GM23338 (cell line): ENCODE results near the gene ST8SIA1. TPM values are rescaled to one million over a fixed set of nuclear protein-coding genes. Genes with fewer than 3 reads are reported as not detected.
A peak's percentile ranks its signal among the peaks of the same experiment; 100 is the strongest.

Experiments
- ATAC-seq: fragments of 200-7000 bp; cut with Tn5 transposase; 3 replicates; pipeline ENCODE4 v1.9.1; 2020
- DNase-seq: peaks from one replicate; pipeline ENCODE4 v3.0.0-alpha.2; 2015; ENCODE audit warnings: low spot score
- H2AFZ ChIP-seq: fragments of 200-600 bp; sonication (generic); 2 replicates; pipeline ENCODE4 v1.8.0; 2016; ENCODE audit warnings: antibody characterized with exemption, mild to moderate bottlenecking, moderate library complexity
- H3F3A ChIP-seq: fragments of 200-600 bp; sonication (generic); replicated peaks from 2 replicates; pipeline ENCODE4 v1.8.0; 2017; ENCODE audit warnings: antibody characterized with exemption, mixed run types, low read depth
- H3K27ac ChIP-seq: fragments of 200-600 bp; sonication (generic); 2 replicates; pipeline ENCODE4 v1.6.1; 2016; ENCODE audit warnings: low read depth
- H3K27me3 ChIP-seq: fragments of 200-600 bp; sonication (generic); 2 replicates; pipeline ENCODE4 v1.8.0; 2016; ENCODE audit warnings: mild to moderate bottlenecking, mixed run types, moderate library complexity; ENCODE audit not compliant: insufficient read depth
- H3K36me3 ChIP-seq: fragments of 200-600 bp; sonication (generic); 2 replicates; pipeline ENCODE4 v1.8.0; 2016; ENCODE audit warnings: mild to moderate bottlenecking; ENCODE audit not compliant: insufficient read depth
- H3K4me1 ChIP-seq: fragments of 200-600 bp; sonication (generic); 2 replicates; pipeline ENCODE4 v1.8.0; 2016; ENCODE audit warnings: mild to moderate bottlenecking, moderate library complexity; ENCODE audit not compliant: insufficient read depth
- H3K4me2 ChIP-seq: fragments of 200-600 bp; sonication (generic); 2 replicates; pipeline ENCODE4 v1.7.1; 2017; ENCODE audit warnings: mixed run types
- H3K4me3 ChIP-seq: fragments of 200-600 bp; sonication (generic); 2 replicates; pipeline ENCODE4 v1.6.1; 2016; ENCODE audit warnings: mixed run types
- H3K79me2 ChIP-seq: fragments of 200-600 bp; sonication (generic); replicated peaks from 2 replicates; pipeline ENCODE4 v1.8.0; 2017; ENCODE audit warnings: mild to moderate bottlenecking; ENCODE audit not compliant: insufficient read depth
- H3K9me2 ChIP-seq: fragments of 200-600 bp; sonication (generic); 2 replicates; pipeline ENCODE4 v1.8.0; 2017; ENCODE audit not compliant: insufficient read depth
- H4K20me1 ChIP-seq: fragments of 200-600 bp; sonication (generic); replicated peaks from 2 replicates; pipeline ENCODE4 v1.8.0; 2017; ENCODE audit warnings: mild to moderate bottlenecking; ENCODE audit not compliant: insufficient read depth
- H3K27ac Mint-ChIP-seq: 2 replicates; pipeline ENCODE4 v1.8.0; 2020; ENCODE audit warnings: inconsistent platforms, mild to moderate bottlenecking, moderate library complexity, mixed read lengths
- H3K27me3 Mint-ChIP-seq: 3 replicates; pipeline ENCODE4 v1.8.0; 2022; ENCODE audit warnings: low read depth, mild to moderate bottlenecking, moderate library complexity, mixed read lengths, inconsistent platforms; ENCODE audit not compliant: insufficient read depth, poor library complexity
- H3K36me3 Mint-ChIP-seq: 3 replicates; pipeline ENCODE4 v1.8.0; 2021; ENCODE audit warnings: low read depth, mild to moderate bottlenecking, inconsistent platforms, moderate library complexity, mixed read lengths
- H3K4me1 Mint-ChIP-seq: 3 replicates; pipeline ENCODE4 v1.8.0; 2020; ENCODE audit warnings: mild to moderate bottlenecking, inconsistent platforms, mixed read lengths
- H3K4me3 Mint-ChIP-seq: 3 replicates; pipeline ENCODE4 v1.8.0; 2021; ENCODE audit warnings: moderate library complexity, mild to moderate bottlenecking, inconsistent platforms, mixed read lengths
- H3K9me3 Mint-ChIP-seq: 3 replicates; pipeline ENCODE4 v1.8.0; 2020; ENCODE audit warnings: moderate library complexity, mild to moderate bottlenecking, inconsistent platforms, mixed read lengths
- CREB1 ChIP-seq: fragments of 250-450 bp; sonication (Bioruptor Pico); IDR thresholded peaks from 2 replicates; pipeline ENCODE4 v1.5.0; 2020; ENCODE audit warnings: low read depth, mild to moderate bottlenecking, moderate library complexity
- ETS1 ChIP-seq: IDR thresholded peaks from 2 replicates; pipeline ENCODE4 v1.6.1; 2016; ENCODE audit warnings: antibody characterized with exemption
- EZH2 ChIP-seq: fragments of 200-600 bp; sonication (generic); IDR thresholded peaks from one replicate; pipeline ENCODE4 v1.8.0; 2017; ENCODE audit warnings: antibody characterized with exemption, mild to moderate bottlenecking, low read depth; ENCODE audit not compliant: unreplicated experiment
- EZH2phosphoT487 ChIP-seq: fragments of 200-600 bp; sonication (generic); IDR thresholded peaks from one replicate; pipeline ENCODE4 v1.8.1; 2018; ENCODE audit warnings: antibody characterized with exemption; ENCODE audit not compliant: unreplicated experiment
- JUNB ChIP-seq: IDR thresholded peaks from one replicate; pipeline ENCODE4 v1.6.1; 2016; ENCODE audit warnings: antibody characterized with exemption; ENCODE audit not compliant: unreplicated experiment
- NANOG ChIP-seq: IDR thresholded peaks from 2 replicates; pipeline ENCODE4 v1.6.1; 2016; ENCODE audit warnings: antibody characterized with exemption, borderline replicate concordance
- POLR2AphosphoS5 ChIP-seq: IDR thresholded peaks from 2 replicates; pipeline ENCODE4 v1.6.1; 2016; ENCODE audit warnings: antibody characterized with exemption, low read depth
- STAT1 ChIP-seq: IDR thresholded peaks from one replicate; pipeline ENCODE4 v1.6.1; 2016; ENCODE audit warnings: antibody characterized with exemption; ENCODE audit not compliant: unreplicated experiment
- ZNF114 ChIP-seq: fragments of 250-450 bp; sonication (Bioruptor Pico); IDR thresholded peaks from 2 replicates; pipeline ENCODE4 v1.5.0; 2020; ENCODE audit warnings: mild to moderate bottlenecking, moderate library complexity
- ZNF331 ChIP-seq: fragments of 250-450 bp; sonication (Bioruptor Pico); IDR thresholded peaks from 2 replicates; pipeline ENCODE4 v1.5.0; 2020; ENCODE audit warnings: low read depth, mild to moderate bottlenecking, moderate library complexity
- polyA plus RNA-seq: library from polyadenylated mRNA; unstranded; fragments of >200 nt; fragmentation: Nextera tagmentation; extraction: Ambion mirVana; gene quantifications from 2 replicates; pipeline ENCODE4 v1.2.1, GENCODE V29; 2016
- total RNA-seq: library from RNA; depleted of rRNA; stranded (reverse); fragments of >200 nt; shearing (Covaris generic); gene quantifications from 2 replicates; pipeline ENCODE4 v1.2.3, GENCODE V29; 2014
- TF ChIP-seq, protein P1 (sequence below): fragments of 250-450 bp; sonication (Bioruptor Pico); IDR thresholded peaks from 2 replicates; pipeline ENCODE4 v1.5.0; 2020; ENCODE audit warnings: mild to moderate bottlenecking, moderate library complexity
- TF ChIP-seq, protein P2 (sequence below): IDR thresholded peaks from one replicate; pipeline ENCODE4 v1.6.1; 2018; ENCODE audit warnings: antibody characterized with exemption; ENCODE audit not compliant: unreplicated experiment
- TF ChIP-seq, protein P3 (sequence below), 2 experiments: fragments of 200-600 bp in 1 of 2; sonication (generic) in 1 of 2; conservative IDR thresholded peaks; 2 replicates each; pipeline versions ENCODE4 v1.5.1 to v1.6.1; 2016 to 2017; ENCODE audit warnings: antibody characterized with exemption in 2 of 2, low read depth in 2 of 2, mild to moderate bottlenecking in 2 of 2, moderate library complexity in 1 of 2

ST8SIA1 gene
- total and polyA plus RNA-seq, 2 experiments from 2014 or later = 2.5 to 5.1 TPM

DNA sequence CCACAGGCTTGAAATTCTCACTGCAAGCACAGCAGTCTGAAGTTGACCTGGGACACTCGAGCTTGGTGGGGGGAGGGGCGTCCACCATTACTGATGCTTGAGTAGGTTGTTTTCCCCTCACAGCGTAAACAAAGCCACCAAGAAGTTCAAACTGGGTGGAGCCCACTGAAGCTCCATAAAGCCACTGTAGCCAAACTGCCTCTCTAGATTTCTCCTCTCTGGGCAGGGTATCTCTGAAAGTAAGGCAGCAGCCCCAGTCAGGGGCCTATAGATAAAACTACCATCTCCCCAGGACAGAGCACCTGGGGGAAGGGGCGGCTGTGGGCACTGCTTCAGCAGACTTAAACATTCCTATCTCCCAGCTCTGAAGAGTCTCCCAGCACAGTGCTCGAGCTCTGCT is 31.7 kb upstream of the ST8SIA1 start:
- Histone ChIP-seq H3K4me3 (no peak overlapping the region), H3K79me2 (no peaks in the 10 kb centered on the region), H2AFZ (peak overlapping the region; percentile 90), H3K4me2 (no peak overlapping the region), H4K20me1 (no peaks in the 10 kb centered on the region), H3F3A (no peaks in the 10 kb centered on the region), H3K9me2 (0 out of 2 replicates have a peak, but pooled peaks cover 2% of the 10 kb centered on the region), H3K4me1 (no peaks in the 10 kb centered on the region), H3K27me3 (no peaks in the 10 kb centered on the region), H3K36me3 (no peaks in the 10 kb centered on the region), H3K27ac (no peak overlapping the region)
- H3K36me3 Mint-ChIP-seq = no peaks in the 10 kb centered on the region
- TF ChIP-seq STAT1 (no peak), CREB1 (CRISPR knock-in tag) (no peak), ETS1 (no peak), EZH2phosphoT487 (no peak), JUNB (no peak), ZNF114 (no peak), POLR2AphosphoS5 (no peak), ZNF331 (CRISPR knock-in tag) (no peak), EZH2 (no peak), NANOG (no peak)
- TF ChIP-seq, protein P1, sequence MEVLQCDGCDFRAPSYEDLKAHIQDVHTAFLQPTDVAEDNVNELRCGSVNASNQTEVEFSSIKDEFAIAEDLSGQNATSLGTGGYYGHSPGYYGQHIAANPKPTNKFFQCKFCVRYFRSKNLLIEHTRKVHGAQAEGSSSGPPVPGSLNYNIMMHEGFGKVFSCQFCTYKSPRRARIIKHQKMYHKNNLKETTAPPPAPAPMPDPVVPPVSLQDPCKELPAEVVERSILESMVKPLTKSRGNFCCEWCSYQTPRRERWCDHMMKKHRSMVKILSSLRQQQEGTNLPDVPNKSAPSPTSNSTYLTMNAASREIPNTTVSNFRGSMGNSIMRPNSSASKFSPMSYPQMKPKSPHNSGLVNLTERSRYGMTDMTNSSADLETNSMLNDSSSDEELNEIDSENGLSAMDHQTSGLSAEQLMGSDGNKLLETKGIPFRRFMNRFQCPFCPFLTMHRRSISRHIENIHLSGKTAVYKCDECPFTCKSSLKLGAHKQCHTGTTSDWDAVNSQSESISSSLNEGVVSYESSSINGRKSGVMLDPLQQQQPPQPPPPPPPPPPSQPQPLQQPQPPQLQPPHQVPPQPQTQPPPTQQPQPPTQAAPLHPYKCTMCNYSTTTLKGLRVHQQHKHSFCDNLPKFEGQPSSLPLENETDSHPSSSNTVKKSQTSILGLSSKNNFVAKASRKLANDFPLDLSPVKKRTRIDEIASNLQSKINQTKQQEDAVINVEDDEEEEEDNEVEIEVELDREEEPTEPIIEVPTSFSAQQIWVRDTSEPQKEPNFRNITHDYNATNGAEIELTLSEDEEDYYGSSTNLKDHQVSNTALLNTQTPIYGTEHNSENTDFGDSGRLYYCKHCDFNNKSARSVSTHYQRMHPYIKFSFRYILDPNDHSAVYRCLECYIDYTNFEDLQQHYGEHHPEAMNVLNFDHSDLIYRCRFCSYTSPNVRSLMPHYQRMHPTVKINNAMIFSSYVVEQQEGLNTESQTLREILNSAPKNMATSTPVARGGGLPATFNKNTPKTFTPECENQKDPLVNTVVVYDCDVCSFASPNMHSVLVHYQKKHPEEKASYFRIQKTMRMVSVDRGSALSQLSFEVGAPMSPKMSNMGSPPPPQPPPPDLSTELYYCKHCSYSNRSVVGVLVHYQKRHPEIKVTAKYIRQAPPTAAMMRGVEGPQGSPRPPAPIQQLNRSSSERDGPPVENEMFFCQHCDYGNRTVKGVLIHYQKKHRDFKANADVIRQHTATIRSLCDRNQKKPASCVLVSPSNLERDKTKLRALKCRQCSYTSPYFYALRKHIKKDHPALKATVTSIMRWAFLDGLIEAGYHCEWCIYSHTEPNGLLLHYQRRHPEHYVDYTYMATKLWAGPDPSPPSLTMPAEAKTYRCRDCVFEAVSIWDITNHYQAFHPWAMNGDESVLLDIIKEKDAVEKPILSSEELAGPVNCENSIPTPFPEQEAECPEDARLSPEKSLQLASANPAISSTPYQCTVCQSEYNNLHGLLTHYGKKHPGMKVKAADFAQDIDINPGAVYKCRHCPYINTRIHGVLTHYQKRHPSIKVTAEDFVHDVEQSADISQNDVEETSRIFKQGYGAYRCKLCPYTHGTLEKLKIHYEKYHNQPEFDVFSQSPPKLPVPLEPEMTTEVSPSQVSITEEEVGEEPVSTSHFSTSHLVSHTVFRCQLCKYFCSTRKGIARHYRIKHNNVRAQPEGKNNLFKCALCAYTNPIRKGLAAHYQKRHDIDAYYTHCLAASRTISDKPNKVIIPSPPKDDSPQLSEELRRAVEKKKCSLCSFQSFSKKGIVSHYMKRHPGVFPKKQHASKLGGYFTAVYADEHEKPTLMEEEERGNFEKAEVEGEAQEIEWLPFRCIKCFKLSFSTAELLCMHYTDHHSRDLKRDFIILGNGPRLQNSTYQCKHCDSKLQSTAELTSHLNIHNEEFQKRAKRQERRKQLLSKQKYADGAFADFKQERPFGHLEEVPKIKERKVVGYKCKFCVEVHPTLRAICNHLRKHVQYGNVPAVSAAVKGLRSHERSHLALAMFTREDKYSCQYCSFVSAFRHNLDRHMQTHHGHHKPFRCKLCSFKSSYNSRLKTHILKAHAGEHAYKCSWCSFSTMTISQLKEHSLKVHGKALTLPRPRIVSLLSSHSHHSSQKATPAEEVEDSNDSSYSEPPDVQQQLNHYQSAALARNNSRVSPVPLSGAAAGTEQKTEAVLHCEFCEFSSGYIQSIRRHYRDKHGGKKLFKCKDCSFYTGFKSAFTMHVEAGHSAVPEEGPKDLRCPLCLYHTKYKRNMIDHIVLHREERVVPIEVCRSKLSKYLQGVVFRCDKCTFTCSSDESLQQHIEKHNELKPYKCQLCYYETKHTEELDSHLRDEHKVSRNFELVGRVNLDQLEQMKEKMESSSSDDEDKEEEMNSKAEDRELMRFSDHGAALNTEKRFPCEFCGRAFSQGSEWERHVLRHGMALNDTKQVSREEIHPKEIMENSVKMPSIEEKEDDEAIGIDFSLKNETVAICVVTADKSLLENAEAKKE (CRISPR knock-in tag) = no peak
- TF ChIP-seq, protein P2, sequence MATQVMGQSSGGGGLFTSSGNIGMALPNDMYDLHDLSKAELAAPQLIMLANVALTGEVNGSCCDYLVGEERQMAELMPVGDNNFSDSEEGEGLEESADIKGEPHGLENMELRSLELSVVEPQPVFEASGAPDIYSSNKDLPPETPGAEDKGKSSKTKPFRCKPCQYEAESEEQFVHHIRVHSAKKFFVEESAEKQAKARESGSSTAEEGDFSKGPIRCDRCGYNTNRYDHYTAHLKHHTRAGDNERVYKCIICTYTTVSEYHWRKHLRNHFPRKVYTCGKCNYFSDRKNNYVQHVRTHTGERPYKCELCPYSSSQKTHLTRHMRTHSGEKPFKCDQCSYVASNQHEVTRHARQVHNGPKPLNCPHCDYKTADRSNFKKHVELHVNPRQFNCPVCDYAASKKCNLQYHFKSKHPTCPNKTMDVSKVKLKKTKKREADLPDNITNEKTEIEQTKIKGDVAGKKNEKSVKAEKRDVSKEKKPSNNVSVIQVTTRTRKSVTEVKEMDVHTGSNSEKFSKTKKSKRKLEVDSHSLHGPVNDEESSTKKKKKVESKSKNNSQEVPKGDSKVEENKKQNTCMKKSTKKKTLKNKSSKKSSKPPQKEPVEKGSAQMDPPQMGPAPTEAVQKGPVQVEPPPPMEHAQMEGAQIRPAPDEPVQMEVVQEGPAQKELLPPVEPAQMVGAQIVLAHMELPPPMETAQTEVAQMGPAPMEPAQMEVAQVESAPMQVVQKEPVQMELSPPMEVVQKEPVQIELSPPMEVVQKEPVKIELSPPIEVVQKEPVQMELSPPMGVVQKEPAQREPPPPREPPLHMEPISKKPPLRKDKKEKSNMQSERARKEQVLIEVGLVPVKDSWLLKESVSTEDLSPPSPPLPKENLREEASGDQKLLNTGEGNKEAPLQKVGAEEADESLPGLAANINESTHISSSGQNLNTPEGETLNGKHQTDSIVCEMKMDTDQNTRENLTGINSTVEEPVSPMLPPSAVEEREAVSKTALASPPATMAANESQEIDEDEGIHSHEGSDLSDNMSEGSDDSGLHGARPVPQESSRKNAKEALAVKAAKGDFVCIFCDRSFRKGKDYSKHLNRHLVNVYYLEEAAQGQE = no peak
- TF ChIP-seq, protein P3, sequence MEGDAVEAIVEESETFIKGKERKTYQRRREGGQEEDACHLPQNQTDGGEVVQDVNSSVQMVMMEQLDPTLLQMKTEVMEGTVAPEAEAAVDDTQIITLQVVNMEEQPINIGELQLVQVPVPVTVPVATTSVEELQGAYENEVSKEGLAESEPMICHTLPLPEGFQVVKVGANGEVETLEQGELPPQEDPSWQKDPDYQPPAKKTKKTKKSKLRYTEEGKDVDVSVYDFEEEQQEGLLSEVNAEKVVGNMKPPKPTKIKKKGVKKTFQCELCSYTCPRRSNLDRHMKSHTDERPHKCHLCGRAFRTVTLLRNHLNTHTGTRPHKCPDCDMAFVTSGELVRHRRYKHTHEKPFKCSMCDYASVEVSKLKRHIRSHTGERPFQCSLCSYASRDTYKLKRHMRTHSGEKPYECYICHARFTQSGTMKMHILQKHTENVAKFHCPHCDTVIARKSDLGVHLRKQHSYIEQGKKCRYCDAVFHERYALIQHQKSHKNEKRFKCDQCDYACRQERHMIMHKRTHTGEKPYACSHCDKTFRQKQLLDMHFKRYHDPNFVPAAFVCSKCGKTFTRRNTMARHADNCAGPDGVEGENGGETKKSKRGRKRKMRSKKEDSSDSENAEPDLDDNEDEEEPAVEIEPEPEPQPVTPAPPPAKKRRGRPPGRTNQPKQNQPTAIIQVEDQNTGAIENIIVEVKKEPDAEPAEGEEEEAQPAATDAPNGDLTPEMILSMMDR (conservative IDR thresholded peaks at IDR 0.05; ENCODE audit: low read depth in 2 of 2) = no peak
- peaks cover 7% of the 10 kb centered on the region for H3K9me3 Mint-ChIP-seq
- no peaks in the 10 kb centered on the region for H3K4me1 Mint-ChIP-seq
- no peak for ATAC-seq
- peaks cover 5% of the 10 kb centered on the region for H3K27me3 Mint-ChIP-seq
- peak; percentile 9 for DNase-seq
- H3K4me3 Mint-ChIP-seq = no peak overlapping the region
- H3K27ac Mint-ChIP-seq = no peak overlapping the region
